Breast epithelium (tissue), 3 donors: ENCODE data around the gene TTC7B.

Source experiments
- POLR2A ChIP-seq: fragments of 450-650 bp; IDR thresholded peaks from one replicate; pipeline ENCODE4 v1.6.1; 2016; ENCODE audit warnings: antibody characterized with exemption, mild to moderate bottlenecking, moderate library complexity
- POLR2AphosphoS5 ChIP-seq, 3 donors: sonication (generic); formaldehyde crosslinking; IDR thresholded peaks; one replicate each; pipeline ENCODE4 v1.6.1; 2017; ENCODE audit warnings: antibody characterized with exemption in 3 of 3
- TF ChIP-seq, protein P1 (sequence below), 3 donors: fragments of 450-650 bp; IDR thresholded peaks; one replicate each; pipeline ENCODE4 v1.5.1; 2016 to 2017; ENCODE audit warnings: antibody characterized with exemption in 3 of 3, mild to moderate bottlenecking in 3 of 3, moderate library complexity in 3 of 3

DNA sequence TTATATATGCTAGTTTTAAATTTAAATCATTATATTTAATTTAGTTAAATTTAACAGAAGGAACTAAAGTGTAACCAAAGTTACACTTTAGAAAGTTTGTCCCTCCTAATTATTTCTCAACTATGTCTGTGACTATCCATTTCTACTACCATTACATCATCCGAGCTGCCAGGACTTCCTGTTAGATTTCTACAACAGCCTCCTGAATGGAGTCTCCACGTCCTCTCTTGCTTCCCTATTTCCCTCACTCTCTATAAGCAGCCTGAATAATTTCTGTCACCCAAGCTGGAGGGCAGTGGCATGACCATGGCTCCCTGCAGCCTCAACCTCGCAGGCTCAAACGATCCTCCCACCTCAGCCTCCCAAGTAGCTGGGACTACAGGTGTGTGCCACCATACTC is 84.1 kb downstream of the TTC7B start:
- TF ChIP-seq, protein P1, sequence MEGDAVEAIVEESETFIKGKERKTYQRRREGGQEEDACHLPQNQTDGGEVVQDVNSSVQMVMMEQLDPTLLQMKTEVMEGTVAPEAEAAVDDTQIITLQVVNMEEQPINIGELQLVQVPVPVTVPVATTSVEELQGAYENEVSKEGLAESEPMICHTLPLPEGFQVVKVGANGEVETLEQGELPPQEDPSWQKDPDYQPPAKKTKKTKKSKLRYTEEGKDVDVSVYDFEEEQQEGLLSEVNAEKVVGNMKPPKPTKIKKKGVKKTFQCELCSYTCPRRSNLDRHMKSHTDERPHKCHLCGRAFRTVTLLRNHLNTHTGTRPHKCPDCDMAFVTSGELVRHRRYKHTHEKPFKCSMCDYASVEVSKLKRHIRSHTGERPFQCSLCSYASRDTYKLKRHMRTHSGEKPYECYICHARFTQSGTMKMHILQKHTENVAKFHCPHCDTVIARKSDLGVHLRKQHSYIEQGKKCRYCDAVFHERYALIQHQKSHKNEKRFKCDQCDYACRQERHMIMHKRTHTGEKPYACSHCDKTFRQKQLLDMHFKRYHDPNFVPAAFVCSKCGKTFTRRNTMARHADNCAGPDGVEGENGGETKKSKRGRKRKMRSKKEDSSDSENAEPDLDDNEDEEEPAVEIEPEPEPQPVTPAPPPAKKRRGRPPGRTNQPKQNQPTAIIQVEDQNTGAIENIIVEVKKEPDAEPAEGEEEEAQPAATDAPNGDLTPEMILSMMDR (IDR thresholded peaks at IDR 0.05): no peak
- TF ChIP-seq POLR2A: no peak
- no peak for TF ChIP-seq POLR2AphosphoS5 (IDR thresholded peaks at IDR 0.05)
